HL-60 (cell line): Measurements from ENCODE around the gene CEP95.
A peak's percentile ranks its signal among the peaks of the same experiment; 100 is the strongest.

Experiments used
- DNase-seq, 2 experiments: peaks; one replicate each; pipeline ENCODE4 v3.0.0-alpha.2; 2010 to 2020; ENCODE audit warnings: low read depth in 1 of 2, low spot score in 1 of 2
- H3K27ac ChIP-seq: fragments of 250-450 bp; sonication (Bioruptor Pico); replicated peaks from 2 replicates; pipeline ENCODE4 v1.5.1; 2020; ENCODE audit warnings: mild to moderate bottlenecking, moderate library complexity
- H3K27me3 ChIP-seq: fragments of 250-450 bp; sonication (Bioruptor Pico); 2 replicates; pipeline ENCODE4 v1.5.1; 2021; ENCODE audit warnings: mild to moderate bottlenecking, moderate library complexity; ENCODE audit not compliant: insufficient read depth, poor library complexity, severe bottlenecking
- H3K4me3 ChIP-seq: replicated peaks from 2 replicates; pipeline ENCODE4 v1.5.1; 2011; ENCODE audit warnings: mild to moderate bottlenecking, control low read depth, low read length; ENCODE audit not compliant: insufficient read depth
- CTCF ChIP-seq: IDR thresholded peaks from one replicate; pipeline ENCODE4 v1.5.1; 2011; ENCODE audit warnings: low read length, control low read depth, inconsistent platforms; ENCODE audit not compliant: insufficient read depth
- GABPA ChIP-seq: IDR thresholded peaks from 2 replicates; pipeline ENCODE4 v1.6.1; 2012; ENCODE audit warnings: low read depth
- POLR2AphosphoS5 ChIP-seq: IDR thresholded peaks from 2 replicates; pipeline ENCODE4 v1.6.1; 2012; ENCODE audit warnings: low read depth
- REST ChIP-seq: IDR thresholded peaks from 2 replicates; pipeline ENCODE4 v1.6.1; 2012; ENCODE audit warnings: low read depth; ENCODE audit not compliant: insufficient replicate concordance
- SPI1 ChIP-seq: IDR thresholded peaks from 2 replicates; pipeline ENCODE4 v1.6.1; 2012; ENCODE audit warnings: low read depth, mild to moderate bottlenecking, borderline replicate concordance

The CEP95 gene

GRCh38 chr17:64503821-64504768 lies 2.7 kb upstream of the CEP95 start:
- TF ChIP-seq POLR2AphosphoS5 = no peak
- TF ChIP-seq GABPA = no peak
- TF ChIP-seq CTCF = no peak
- no peak for TF ChIP-seq REST
- no peak for TF ChIP-seq SPI1
- peak overlapping the region; percentile 98 for H3K27ac ChIP-seq
- H3K4me3 ChIP-seq = peak overlapping the region; percentile 91
- DNase-seq = peak in 1 of 2 experiments; percentile 20
- H3K27me3 ChIP-seq = no peaks in the 10 kb centered on the region

GRCh38 chr17:64504769-64505339 lies 1.9 kb upstream of the CEP95 start:
- no peaks in the 10 kb centered on the region for H3K27me3 ChIP-seq
- peak overlapping the region; percentile 98 for H3K27ac ChIP-seq
- peak overlapping the region; percentile 91 for H3K4me3 ChIP-seq
- TF ChIP-seq SPI1 (no peak), POLR2AphosphoS5 (no peak), REST (no peak), GABPA (0 out of 2 replicates have a peak, but pooled peaks have one; percentile 5), CTCF (no peak)
- DNase-seq = peak in 1 of 2 experiments; percentile 34

GRCh38 chr17:64505340-64506200 lies 1.2 kb upstream of the CEP95 start:
- no peaks in the 10 kb centered on the region for H3K27me3 ChIP-seq
- DNase-seq = peak; percentile 48 to 89
- H3K27ac ChIP-seq = peak overlapping the region; percentile 98
- TF ChIP-seq GABPA (no peak), SPI1 (peak; percentile 40; the same call in 1 of the 2 replicates)
- H3K4me3 ChIP-seq = peak overlapping the region; percentile 91

- peak; percentile 98 for TF ChIP-seq POLR2AphosphoS5
- TF ChIP-seq REST = peak; percentile 82
- TF ChIP-seq CTCF = no peak
- H3K4me3 ChIP-seq = peak within 1 kb of the TSS; percentile 91
- H3K27me3 ChIP-seq = no peaks in the 10 kb centered on the region
- H3K27ac ChIP-seq = peak within 1 kb of the TSS; percentile 98
- DNase-seq = peak in 1 of 2 experiments; percentile 98
Observed at GRCh38 chr17:64506201-64506575, 589 bp upstream of the CEP95 start, which contains the start of gene DDX5. Gene DDX5 (minus strand): TSS chr17:64506289. CDS start chr17:64506119, 170 bp downstream.
